ENCODE data around the gene HAAO.
A peak's percentile ranks its signal among the peaks of the same experiment; 100 is the strongest.
"Not testable (repeated sequence)": the region's sequence is repeated elsewhere in the genome, so short reads cannot be mapped to it uniquely, and the experiment has no call there.

HAAO gene

DNA sequence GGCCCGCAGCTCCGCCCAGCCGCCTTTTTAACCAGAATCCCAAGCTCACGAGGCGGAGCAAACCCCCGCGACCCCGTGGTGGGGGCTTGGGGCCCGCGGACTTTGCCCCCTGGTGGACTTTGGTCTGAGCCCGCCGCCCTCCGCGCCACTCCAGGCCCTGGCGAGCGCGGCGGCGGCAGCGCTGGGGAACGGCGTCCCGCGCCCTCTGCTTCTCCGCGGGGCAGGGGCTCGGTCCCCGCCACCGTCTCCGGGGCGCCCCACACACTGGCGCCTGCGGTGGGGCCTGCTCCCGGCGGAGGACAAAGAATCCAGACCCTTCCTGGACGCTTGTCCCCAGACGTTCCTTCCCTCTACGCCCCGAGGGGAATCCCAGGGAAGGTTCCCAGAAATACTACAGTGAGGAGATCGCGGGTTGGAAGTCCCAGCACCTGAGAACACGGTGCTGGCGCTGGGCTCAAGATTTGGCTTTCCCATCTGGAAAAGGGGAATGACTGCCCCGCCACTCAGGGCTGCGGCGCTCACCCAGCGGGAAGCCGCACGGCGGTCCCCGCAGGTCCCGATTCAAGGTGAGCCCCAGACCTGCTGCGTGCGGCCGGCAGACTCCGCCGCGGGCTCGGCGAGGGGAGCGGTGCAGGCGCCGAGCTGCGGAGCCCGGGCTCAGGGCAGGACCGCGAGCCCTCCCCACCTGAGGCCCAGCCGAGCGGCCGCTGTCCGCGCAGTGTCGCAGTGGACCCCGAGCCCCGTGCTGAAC is at the start of gene HAAO:
Gene HAAO, minus strand, starts transcription at position 1 of the 751 bp plus-strand sequence. CDS start 47 bp downstream, outside the sequence.
- no peak for DNase-seq

DNA sequence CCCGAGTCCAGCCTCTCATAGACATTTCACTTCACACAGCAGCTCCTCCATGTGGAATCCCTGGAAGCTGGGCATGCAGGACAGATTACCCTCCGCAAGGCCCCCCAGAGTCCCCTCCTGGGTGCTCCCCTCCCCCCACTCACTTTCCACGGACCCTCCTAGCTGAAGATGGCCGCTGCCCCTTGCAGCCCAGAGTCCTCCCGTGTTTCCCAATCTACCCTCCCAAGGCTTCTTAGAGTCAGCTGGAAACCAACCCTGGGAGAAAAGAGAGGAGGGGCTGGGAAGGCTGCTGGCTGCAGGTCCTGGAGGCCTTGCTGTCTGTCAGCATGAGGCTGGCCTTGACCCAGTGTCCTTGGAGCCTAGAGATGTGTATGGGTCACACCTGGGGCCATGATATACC is 49.0 kb upstream of the HAAO start:
- DNase-seq = no peak

DNA sequence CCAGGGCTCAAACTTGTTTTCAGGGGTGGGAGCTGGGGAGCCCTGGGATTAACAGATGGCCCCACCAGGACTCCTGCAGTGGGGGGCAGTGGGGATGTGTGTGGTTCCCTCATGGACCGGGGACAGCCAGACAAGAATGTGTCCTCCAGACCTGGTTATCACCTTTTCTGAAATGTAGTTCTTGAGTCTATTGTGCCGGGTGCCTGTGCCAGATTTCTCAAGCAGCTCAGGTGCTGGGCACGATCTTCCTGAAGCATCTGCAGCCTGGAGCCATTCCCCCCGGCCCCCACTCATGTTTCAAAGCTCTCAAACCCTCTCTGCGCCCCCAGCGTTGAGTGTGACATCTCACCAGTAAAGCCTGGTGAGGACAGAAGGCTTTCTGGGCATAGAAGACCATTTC is 48.4 kb upstream of the HAAO start:
- DNase-seq = no peak

DNA sequence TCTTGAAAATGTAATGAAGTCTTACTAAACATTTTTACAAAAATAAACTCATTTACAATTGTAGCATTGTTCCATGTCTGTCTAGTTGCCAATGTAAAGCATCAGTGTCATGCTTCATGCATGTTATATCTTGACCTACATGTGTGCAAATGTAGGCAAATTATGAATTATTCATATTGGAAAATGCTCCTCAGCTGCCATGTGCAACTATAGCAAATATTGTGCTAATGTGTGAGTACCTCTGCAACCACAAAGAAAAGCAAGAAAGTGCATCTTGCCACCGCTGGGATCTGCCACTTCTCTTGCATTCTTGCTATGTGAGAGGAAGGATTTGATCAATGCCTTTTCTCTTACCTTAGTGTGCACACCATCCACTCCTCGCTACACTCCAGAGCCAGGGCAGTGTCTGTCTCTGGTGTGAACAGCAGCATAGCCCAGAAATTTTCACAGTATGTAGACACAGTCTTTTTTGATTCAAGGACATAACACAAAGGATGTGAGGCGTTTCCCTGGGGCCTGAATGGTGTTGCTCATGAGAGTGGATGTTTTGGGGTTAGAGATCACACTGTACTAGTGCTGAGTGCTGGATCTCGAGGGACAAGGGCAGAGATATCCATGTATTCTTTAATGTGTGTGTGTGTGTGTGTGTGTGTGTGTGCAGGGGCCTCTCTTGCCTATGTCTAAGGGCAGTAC is 47.6 kb upstream of the HAAO start:
- DNase-seq = no peak

DNA sequence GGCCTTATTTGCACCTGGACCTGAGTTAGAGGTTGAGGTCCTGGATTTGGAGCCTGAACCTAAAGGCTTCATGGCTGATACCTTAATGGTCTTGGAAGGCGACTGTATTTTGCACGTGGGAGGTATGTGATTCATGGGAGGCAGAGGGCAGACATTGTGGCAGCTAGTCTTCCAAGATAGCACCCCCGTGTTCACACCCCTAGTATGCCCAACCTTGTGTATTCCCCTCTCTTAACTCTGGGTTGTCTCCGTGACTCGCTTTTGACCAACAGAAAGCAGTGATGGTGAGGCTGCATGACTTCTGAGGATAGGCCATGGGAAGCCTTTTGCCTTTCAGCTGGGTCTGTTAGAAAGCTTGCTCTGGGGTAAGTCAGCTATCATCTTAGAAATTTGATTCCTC is 45.8 kb upstream of the HAAO start:
- no peak for DNase-seq

DNA sequence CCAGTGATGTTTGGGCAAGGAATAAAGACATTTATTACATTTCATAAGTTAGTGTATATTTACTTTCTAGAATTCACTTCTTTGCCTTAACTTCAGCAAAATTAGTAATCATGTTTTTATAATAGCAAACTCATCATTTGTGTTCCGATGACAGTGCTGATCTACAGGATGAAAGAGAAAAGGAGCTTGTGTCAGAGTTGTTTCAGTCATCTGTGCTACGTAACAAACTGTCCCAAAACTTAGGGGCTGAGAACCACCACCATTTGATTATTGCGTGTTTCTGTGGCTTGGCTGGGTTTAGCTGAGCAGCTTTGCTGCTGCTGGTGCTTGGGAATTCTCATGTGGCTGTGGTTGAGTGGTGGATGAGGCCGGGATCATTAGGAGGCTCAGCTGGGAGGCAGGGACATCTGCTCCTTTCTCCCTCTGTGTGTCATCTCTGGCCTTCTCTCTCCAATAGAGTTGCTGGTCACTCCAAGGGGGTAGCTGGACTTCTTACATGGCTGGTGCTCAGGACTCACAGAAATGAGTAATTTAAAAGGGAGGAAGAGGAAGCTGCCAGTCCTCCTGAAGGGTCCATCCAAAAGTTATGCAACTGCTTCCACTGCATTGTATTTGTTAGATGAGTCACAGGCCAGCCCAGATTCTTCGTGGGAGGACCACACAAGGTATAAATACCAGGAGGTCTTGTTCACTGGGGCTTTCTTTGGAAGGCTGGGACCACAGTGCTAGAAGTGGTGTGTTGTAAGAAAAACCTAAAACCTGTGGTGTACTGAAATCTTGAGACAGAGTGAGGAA is 43.4 kb upstream of the HAAO start:
- DNase-seq = no peak

DNA sequence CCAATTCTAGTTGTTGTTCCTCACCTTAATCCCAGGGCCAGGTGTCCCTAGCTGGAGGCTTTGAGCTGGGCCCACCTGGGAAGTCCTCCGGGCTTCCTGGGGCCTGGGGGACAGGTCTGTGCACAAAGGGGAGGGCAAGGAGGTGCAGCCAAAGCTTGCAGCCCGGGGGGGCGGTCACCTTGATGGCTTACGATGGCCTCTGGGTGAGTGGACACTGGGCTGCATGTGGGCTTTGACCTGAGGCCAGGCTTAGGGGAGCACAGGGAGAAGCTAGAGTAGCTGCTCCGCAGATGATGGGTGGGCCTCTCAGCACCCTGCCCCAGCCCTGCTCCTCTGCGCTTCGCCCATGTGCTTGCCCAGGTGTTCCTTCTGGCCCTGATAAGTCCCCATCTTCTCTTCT is 41.8 kb upstream of the HAAO start:
- no peak for DNase-seq

DNA sequence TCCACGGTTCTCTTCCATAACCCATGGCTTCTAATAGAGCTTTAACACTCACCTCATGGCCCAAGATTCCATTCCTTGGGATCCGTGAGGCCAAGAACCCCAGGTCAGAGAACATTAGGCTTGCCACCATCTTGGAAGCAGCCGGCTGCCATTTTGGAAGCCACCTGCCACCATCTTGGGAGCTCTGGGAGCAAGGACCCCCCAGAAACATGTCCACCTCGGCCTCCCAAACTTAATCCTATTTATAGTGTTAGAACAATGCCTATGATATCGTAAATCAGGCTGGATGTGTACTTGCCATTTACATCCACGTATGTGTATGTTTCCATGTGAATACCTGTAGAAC is 39.9 kb upstream of the HAAO start:
- no peak for DNase-seq

DNA sequence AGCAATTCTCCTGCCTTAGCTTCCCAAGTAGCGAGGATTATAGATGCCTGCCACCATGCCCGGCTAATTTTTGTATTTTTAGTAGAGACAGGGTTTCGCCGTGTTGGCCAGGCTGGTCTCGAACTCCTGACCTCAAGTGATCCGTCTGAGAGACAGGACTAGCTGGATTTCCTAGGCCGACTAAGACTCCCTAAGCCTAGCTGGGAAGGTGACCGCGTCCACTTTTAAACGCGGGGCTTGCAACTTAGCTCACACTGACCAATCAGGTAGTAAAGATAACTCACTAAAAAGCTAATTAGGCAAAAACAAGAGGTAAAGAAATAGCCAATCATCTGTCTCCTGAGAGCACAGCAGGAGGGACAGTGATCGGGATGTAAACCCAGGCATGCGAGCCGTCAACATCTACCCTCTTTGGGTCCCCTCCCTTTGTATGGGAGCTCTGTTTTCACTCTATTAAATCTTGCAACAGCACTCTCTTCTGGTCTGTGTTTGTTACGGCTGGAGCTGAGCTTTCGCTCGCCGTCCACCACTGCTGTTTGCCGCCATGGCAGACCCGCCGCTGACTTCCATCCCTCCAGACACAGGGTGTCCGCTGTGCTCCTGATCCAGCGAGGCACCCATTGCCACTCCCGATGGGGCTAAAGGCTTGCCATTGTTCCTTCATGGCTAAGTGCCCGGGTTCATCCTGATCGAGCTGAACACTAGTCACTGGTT is 39.3 kb upstream of the HAAO start:
- not testable (repeated sequence) for DNase-seq

DNA sequence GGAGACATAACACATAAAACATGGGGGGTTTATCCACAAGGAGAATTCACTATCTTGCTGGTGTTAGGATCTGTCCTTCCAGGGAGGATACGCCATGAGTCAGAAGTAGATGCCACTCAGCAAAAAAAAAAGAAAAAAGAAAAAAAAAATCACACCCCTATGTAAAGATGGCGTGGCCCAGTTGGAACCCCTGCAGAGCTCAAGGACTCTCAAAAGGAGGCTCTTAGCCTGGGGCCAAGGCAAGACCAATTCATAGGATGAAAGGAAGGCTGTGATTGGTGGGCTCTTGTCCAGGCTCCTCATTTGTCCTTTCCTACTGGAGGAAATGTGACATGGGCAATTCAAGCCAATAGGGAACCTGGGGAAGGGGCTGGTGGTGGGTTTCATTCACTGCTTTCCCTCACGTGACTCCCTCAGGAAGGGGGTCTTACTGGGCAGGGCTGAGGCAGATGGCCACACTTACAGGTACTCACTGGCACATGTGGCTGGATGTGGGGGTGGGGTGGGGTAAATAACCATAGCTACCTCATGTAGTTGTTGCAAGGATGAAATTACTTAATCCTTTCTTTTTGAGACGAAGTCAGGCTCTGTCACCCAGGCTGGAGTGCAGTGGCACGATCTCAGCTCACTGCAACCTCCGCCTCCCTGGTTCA is 38.7 kb upstream of the HAAO start:
- DNase-seq = no peak

DNA sequence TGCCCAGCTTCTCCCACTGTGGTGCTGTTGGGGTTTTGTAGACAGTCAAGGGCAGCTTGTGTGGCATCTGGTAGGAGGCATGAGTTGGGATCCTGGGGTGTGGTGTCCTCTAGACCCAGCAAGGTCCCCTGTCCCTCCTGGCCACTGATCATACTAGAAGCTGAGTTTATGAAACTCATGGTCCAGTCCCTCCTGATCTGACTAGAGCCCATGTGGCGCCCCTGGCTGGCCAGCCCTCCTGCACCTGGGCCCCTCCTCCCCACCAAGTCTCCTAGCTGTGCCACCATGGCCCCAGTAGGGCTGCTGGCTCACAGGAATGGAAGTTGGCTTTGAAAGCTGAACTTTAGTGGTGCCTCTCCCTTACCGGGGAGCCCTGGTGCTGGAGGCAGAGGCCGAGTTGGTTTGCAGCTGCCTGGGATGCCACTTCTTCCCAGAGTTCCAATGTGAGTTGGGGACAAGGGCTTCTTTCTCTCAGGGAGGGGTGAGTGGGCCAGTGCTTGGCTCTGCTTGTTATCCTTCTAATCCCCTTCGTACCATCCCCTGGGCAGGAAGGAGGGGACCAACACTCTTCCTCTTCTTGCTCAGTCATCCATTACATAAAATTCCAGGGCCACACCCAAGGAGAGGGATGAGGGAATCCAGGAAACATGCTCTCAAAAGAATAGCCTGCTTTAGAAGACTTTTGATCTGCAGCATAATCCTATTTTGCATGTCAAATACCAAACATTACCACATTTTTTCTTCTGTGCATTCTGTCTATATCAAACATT is 37.5 kb upstream of the HAAO start:
- DNase-seq = no peak

DNA sequence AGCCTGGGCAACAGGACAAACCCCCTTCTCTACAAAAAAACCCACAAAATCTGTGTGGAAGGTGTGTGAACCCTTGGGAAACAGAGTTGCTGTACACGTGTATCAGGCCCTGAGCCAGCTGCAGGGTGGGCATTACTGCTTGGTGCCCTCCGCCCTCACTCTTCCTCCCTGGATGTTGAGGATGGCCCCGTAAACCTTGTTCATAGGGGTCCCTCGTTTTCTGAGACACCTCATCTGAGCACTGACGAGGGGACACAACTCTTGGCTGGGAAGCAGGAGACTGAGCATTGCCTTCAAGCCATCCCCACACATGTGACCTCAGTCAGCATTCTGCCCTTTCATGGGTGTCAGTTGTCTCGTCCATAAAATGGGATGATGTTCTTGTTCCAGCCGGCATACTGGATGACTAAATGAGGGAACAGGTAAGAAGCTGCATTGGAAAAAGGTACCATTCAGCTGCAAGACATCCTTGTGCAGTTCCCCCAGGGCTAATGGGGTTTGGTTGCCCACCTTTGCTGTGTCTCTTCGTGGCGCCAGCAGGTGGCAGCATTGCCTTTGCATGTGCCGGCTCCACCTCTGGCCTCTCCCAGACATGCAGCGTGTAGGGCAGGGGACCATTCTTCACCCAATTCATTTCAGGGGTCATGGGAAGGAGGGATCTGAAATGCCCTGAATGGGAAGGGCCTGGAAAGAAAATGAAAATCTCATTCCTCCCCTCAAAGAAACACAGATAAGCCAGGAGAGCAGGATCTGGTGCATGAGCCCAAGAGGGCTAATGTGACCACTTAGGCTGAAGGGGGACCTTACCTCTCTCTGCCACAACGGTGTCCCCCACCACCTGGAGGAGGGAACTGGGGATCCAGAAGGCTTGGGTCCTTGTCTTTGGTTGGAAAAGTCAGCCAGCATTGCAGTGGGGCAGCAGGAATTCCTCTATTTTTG is 36.4 kb upstream of the HAAO start:
- peak; percentile 75 for DNase-seq

DNA sequence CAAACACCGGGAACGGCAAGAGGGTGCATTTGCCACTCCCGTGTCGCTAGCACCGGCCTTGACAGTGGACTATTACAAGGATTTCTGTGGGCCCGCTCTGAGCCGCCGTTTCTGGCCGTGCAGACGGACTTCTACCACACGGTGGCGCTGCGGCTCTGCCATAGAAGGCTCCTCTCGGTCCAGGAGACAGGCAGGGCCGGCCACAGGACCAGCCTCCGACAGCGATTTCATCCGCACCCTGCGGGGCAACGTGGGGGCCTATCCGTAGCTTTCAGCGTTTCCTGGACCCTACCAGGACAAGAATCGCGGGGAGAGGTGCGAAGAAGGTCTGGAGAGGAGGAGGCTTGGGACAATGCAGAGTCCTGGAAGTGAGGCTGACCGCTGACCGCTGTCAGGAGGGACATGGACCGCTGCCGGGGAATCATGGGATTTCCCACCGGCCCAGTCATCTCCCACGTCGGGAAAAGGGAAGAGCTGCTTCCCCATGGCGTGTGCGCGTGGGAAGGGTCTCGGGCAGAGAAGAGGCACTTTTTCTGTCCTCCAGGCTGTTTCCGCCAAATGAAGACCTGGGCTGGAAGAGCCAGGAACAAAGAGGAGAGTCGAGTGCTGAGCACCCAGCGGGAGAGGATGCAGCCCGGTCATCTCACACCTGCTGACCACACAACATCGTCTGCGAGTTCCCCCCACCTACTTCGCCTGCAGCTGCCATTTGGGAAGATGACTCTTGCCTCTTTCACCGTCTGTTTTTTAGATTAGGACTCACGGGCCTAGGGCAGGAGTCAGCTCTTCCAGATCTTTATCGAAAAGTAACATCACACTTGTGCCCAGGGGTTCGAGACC is 35.5 kb upstream of the HAAO start:
- peak; percentile 78 for DNase-seq

DNA sequence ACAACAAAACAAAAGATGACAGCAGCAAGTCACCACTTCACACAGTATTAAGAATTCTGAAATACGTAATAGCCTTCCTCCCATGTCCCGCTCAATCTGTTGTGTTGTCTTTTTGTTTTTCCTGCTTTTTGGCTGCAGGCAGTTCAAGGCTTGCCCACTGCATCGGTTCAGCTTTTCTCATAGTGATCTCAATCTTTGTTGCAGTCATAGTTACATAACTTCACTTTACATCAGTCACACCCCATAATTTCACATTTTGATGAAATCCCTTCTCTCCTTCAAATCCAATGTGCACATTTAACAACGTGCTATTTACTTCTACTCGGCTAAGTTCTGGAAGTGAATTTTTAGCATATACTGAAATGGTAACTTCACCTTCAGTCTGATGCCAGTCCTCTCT is 33.8 kb upstream of the HAAO start:
- no peak for DNase-seq

DNA sequence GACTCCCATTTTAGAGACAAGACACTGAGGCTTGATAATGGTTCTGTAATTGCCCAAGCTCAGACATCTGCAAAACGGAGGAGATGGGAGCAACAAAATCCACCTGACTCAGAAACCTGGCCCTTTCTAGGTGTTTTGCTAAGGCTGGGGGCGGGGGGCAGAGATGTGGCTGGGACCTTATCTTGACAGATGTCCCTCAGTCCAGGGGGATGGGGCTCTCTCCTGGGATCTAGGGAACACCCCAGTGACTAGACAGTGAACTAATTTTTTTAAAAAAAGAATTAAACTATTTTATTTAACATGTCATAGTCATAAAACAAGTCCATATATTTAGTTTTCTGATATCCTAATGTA is 32.0 kb upstream of the HAAO start:
- no peak for DNase-seq

DNA sequence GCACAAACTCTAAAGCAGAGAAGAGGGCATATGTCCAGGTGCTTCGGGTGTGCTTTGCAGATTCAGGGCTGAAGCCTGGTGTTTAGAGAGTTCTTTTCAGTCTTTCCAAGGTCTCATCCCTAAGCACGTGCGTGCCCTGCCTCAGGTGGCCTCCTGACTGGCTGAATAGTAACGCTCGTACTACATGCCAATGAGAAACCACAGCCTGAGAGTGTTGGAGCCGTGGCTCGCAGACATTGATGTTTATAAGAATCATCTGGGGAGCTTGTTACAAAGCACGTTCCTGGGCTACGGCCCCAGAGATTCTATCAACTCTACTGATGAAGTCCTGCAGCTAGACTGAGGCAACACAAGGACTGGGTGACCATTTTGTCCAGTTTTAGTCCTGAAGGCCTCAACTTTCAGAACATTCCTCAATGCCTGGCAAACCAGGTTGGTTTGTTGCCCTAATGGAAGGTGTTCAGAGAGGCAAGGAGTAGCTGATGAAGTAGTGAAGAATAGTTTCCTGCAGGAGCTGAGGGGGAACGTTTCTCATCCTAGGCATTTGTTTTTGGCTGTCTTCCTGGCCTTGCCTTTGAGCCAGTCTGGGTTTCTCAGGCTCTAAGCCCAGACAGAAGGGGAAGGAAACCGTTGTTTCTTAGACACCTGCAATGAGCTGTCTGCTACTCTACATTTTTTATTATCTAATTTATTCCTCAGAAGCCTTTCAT is 31.5 kb upstream of the HAAO start:
- DNase-seq = no peak

DNA sequence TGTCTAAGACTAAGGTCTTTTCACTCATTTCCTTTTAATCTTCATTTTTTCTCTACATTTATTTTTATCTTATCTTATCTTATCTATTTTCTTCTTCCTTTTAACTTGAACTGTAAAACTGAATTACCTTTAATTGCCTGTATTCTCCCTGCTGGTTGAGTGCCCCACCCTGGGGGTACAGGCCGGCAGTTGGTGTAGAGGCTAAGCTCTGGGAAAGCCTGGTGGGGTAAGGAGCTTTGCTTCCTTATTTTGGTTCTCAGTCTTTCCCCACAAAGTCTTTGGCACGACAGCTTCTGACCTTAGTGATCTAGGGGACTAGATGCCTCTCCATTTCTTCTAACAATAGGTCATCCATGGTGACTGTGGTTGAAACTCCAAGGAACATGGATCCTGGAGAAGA is 26.8 kb upstream of the HAAO start:
- no peak for DNase-seq

DNA sequence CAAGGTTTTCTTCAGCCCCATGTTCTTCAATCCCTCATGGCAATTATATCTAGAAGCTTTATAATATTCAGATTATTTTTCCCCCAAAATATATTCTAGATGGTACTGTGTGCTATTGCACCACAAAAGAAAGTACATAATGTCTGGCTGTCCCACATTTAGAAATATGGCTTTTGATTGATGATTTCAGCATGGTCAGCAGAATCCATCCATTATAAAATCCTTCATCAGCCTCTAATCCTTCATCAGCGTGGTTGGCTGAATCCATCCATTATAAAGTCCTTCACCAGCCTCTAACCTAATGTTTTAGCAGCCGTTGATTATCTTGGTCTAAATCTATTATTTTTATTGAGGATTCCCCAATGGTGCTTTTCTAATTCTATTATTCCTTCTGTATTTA is 23.3 kb upstream of the HAAO start:
- DNase-seq = no peak

DNA sequence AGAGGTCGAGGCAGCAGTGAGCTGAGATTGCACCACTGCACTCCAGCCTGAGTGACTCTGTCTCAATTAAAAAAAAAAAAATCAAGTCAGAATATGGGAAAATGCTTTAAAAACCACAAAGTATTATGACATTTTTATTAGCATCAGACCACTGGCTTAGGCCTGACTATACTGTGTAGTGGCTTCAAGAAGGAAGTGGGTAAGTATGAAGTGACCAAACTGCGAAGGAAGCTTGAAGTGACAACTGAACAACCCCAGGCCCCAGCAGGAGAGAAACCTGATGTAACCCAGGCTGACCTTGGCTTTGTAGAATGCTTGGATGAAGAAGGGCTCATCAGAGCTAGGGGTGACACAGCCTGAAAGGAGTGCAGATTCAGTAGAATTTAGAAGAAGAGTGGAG is 21.4 kb upstream of the HAAO start:
- no peak for DNase-seq

Data from CD4-positive, alpha-beta T cell treated with Interleukin-21 for 1 hour (primary cell).